Measurements from ENCODE around the gene APELA.
"Not testable (repeated sequence)": the region's sequence is repeated elsewhere in the genome, so short reads cannot be mapped to it uniquely, and the experiment has no call there.

The APELA gene, protein sequence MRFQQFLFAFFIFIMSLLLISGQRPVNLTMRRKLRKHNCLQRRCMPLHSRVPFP

DNA sequence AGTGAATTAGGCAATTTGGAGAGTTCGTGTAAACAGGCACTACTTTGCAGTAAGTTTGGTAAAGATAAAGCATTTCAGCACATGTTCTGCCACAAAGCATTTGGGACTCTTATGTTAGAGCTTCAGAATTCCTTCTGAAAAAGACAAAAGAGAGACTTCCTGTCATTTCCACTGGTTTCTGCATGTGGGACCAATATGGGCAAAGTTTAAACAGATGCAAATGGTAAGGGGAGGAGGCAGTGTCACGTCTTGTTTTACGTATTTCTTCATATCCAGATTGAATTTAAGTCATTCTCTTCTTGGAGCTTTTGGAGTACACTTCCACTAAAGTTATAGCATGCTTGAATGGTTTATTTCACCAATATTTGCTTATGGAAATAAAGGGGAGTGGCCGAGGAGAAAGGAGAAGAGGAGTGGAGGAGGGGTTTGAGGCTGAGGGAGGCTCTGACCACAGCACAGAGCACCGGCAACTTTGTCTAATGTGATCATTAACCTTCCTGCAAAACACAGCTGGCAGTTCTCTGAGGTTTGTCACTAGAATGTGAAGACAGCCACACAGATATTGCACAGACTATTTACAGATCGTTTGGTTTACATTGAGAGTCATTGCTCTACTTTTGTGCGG lies at the start of gene APELA:
Gene APELA (plus strand): TSS at position 479 of the 625 bp plus-strand sequence. CDS start 154 bp downstream, outside the sequence.
- DNase-seq (ENCODE audit: low spot score) = no peak

DNA sequence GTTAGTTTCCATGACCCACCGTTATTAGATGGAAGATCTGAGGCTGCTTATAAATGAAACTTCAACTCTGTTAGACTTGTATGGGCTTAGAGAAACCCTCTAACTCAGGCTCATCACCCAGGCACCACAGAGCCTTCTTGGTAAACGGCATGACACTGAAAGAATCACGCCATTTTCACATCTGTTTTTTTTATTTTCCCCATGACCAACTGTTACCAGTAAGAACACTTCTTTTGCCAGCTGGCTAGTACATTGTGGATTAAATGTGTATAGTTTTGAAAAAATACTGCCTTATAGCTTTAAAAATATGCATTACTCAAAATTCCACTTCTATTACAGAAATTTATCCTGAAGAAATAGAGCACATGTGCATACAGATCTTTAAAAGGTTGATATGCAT lies 48.0 kb upstream of the APELA start:
- no peak for DNase-seq (ENCODE audit: low spot score)

DNA sequence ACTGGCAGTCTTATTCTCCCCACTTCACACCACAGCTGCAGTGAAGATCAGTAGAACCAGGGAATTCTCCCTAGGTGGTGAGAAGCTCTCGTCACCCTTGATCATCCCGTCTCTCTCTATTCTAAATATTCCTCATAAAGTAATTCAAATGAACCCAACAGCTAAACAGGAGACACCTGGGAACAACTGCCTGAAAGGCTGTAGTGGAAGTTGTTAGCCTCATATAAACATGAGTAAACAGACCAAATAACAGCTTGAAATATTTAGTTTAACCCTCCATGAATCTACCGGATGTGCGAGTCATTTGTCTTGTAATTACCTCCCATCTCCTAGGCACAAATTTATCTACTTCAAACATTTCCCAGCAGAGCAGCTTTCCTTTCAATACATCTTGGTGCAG lies 30.4 kb upstream of the APELA start:
- no peak for DNase-seq (ENCODE audit: low spot score)

DNA sequence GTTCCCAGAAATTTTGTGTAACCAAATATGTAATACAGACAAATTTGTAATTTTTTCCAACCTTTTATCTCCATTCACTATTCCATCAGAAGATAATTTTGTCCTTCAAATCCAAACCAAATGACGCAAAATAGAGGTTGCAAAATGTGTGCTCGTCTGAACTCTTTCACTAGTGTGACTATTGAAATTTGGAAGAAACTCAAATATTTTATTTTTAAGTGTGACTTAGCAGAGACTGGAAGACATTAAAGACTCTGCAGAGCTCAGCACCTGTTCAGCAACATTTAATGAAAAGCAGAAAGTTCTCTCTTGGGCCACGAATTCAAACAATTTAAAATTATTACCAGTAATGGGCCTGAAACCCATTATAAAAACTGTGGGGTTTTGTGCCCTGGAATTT lies 30.0 kb upstream of the APELA start:
- DNase-seq (ENCODE audit: low spot score) = no peak

DNA sequence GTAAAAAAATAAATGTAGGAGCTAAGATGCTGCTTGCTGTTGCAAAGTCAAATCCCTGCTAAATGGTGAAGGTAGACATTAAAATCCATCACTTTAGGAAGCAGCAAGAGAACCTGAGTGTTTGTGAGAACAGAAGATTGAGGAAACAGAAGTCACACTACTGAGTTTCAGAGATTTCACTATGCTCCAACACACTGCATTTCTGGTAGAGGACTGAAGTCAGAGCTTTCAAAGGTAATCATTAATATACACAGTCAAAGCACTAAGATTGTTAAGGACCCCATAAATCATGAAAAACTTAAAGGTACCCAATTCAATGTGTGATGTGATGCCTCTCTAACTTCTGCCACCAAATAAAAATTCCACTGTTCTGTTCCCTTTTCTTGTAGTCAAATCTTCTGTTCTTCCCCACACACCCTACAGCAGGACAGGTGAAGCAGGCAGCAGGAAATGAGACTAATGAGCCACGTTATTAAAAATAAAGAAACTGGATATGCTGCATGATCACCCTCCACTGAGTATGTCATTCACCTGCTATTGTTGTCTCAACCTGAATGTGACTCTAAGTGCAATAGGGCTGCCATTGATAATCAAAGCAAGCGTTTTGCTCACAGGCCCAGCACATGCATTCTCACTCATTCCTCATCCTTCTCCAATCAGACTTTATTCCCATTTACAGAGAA lies 28.9 kb upstream of the APELA start:
- DNase-seq (ENCODE audit: low spot score) = no peak

DNA sequence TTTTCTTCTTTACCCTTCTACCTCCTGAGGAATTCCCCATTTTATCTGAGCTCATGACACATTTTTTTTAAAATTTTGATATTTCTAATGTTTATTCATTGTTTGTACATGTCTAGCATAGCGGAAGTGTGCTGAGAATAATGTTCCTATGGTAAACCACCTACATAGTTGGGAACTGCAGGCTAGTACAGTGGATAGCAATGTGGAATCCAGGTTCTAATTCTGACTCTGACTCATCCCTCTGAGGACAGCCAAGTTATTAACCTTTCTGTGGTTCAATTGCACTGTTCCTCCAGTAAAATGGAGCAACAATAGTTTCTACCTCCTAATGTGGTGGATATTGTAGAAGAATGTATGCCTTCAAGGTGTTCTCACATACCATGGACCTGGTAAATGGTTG lies 20.6 kb upstream of the APELA start:
- DNase-seq (ENCODE audit: low spot score) = no peak

DNA sequence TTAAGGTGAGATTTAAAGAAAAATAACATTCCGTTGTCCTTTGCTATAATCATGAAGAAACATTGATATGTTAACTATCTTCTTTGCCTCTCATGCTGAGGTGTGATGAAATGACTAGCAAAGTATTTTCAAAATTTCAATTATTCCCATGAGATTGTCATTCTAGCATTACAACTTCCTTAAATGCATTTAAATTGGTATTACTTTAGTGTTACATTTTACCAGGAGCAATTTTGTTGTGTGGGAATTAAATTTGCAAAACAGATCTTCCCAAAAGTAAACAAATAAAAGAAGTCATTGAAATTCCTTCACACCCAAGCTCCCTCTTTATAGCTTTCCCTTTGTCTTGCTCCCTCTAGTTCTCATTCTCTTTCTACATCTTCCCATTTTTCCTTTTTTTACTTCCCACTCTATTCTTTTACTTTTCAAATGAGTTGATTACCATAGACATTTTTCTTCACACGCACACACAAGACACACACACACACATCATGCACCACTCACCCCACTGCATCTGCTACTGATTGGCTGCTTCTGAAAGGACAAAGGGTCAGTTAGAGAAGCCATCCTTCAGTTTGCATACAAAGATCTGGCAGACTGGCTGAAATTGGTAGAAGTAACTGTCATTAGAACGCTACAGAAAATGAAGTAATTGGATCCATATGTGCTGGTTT lies 10.0 kb upstream of the APELA start:
- DNase-seq (ENCODE audit: low spot score) = no peak

DNA sequence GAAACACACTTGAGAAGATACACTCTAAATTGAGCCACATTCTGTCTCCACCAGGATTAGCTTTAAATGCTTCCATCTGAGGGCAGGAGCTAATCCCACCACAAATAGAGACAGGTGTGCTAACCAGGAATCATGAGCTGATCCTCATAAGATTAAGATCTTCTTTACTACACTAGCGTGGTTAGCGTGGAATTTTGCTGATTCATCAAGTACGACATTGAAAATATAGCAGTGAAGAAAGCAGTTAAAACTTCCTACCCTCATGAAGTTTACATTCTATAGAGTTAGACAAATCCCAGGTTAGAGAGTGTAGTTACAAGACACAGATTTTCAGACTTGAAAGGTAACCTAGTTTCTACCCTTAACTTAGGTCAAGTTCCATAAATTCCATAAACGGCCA lies 5.3 kb upstream of the APELA start:
- DNase-seq (ENCODE audit: low spot score) = no peak

DNA sequence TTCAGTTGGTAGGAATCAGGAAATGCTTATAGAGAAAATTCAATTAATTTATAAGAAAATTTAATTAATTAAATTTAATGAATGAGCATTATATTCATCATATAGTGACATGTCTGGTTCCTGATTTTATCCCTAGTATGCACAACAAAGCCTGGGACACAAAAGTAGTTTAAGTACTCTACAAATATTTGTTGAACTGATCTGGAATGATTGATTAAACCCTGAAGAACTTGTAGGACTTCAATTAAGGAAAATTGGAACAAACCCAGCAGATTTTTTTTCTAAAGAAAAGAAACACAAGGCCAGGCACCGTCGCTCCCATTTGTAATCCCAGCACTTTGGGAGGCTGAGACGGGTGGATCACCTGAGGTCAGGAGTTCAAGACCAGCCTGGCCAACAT lies 4.5 kb upstream of the APELA start:
- DNase-seq (ENCODE audit: low spot score) = no peak

DNA sequence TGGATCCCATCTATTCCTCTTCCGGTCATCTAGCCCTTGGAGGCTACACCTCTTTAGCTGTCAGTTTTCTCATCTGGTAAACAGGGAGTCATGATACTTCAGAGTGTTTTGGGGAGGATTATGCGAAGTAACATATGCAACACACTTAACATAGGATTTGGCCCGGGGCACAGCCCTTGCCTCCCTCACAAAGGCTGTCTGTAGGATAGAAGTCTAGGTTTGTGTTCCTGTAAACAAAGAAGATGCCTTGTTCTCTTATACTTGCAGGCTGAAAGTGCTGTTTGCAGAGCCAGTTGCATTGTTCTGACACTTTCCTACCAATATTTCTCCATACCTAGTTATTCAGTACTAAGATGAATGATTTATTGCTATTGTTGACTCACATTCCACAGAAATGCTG lies 2.2 kb upstream of the APELA start:
- DNase-seq (ENCODE audit: low spot score) = no peak

DNA sequence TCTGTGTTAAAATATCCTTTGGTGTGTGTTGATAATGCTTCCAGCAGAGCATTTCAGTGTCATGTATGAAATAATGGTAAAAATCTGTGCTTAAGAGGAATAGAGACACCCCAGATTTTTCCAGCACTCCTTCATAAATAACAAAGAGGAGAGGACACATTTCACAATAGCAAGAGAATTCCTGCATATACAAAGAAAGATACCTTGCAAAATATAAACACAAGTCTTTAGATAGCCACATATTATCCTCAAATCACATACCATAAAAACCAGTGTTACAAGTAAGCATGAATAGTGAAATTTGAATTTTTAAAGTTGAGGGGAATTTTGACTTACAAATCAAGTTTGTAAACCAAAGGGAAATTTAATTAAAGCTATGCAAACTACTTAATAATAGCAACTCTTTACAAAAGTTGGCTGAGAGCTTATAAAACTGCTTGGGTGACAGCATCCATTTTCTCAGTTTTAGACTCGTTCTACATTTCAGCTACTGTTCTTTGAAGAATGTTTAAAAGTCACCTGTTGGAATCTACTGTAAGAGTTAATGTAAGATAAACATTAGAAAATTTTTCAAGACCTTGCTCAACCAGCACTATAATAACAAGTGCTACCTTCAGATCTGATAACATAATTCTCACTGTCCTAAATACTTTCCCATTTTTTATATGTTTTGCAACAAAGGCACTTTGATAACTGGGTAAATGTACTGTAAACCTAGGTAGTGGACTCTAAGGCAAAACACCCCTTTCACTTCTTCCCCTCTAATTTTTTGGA lies 3.7 kb downstream of the APELA start:
- DNase-seq (ENCODE audit: low spot score) = no peak

DNA sequence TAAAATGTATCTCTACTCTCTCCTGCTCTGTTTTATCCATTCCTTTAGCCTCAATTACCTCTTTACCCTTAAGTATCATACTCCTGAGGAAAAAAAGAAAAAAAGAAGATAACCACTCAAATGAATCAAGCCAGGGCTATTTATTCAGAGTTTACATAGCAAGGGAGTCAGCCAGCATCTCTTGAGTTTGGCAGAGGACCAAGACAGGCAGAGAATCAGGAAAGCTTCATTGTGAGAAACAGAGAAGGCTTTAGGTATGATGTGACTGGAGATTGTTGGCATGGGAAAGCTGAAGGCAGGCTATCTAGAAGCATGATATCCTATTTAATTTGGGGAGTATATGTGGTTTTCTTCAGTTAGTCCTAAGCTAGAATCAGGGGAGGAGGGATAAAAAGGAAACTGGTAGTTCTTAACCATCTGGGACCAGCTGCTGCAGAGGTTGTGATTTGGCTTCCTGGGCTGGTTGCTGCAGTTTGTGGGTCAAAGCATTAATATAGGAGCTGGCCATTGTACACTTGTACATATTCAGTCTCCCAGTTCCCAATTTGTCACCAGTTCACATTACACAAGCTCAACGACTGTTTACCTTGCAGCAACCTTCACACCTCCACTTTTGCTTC lies 11.2 kb downstream of the APELA start:
- no peak for DNase-seq (ENCODE audit: low spot score)

DNA sequence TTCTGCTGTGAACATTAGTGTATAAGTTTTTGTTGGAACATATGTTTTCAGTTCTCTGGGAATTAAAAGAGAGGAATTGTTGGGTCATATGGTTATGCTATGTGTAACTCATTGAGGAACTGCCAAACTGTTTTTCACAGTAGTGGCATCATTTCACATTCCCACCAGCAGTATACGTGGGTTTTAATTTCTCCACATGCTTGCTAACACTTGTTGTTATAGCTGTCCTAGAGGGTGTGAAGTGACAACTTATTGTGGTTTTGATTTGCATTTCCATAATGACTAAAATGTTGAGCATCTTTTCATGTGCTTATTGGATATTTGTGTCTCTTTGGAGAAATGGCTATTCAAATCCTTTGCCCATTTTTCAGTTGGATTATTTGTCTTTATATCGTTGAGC lies 13.7 kb downstream of the APELA start:
- DNase-seq (ENCODE audit: low spot score) = no peak

DNA sequence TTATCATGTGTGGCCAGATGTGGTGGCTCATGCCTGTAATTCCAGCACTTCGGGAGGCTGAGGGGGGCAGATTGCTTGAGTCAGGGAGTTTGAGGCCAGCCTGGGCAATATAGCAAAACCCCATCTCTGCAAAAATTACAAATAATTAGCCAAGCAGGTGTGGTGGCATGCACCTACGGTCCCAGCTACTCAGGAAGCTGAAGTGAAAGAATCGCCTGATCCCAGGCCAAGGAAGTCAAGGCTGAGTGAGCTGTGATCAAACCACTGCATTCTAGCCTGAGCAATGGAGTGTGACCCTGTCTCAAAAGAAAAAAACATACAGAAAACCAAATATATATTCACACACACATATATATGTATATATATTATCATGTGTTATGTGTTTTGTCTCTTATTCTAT lies 15.0 kb downstream of the APELA start:
- DNase-seq (ENCODE audit: low spot score) = no peak

DNA sequence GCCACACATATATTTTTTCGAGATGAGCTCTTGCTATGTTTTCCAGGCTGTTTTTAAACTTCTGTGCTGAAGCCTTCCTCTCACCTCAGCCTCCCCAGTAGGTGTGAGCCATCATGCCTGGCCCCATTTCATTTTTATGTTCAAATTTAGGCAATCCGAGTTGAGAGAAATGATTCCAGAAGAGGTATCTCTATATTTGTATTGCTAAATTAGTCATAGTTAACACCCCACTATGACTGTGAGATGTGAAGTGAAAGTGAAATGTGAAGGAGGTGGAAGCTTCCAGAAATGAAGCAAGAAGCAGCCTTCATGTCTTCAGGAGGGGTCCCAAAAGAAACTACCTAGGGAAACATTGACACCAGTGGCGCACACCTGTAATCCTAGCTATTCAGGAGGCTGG lies 17.7 kb downstream of the APELA start:
- no peak for DNase-seq (ENCODE audit: low spot score)

DNA sequence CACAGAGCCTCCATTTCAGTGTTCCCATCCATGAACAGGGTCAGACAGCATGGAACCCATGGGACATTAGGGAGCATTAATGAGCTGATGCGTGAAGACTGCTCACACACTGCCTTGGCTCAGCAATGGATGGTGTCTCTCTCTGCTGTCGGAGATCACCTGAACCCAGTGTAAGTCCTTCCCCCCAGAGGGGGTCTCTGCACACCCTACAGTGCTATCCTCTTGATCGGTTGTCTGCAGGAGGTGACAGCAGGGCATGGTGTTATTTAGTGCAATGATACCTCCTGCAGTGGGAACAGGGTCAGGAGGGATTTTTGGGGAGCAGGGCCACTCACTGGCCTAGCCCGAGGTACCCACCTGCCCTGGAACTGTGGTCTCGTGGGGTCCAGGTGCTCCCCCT lies 25.6 kb downstream of the APELA start:
- DNase-seq (ENCODE audit: low spot score) = no peak

DNA sequence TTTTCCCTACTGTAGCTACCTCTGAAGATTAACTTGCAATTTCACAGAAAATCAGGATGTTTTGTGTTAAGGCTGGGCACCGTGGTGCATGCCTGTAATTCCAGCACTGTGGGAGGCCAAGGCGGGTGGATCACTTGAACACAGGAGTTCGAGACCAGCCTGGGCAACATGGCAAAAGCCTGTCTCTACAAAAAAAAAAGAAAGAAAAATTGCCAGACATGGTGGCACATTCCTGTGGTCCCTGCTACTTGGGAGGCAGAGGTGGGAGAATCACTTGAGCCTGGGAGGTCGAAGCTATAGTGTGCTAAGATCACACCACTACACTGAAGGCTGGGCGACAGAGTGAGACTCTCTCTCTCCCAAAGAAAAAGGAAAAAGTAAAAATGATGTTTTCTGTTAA lies 27.4 kb downstream of the APELA start:
- no peak for DNase-seq (ENCODE audit: low spot score)

DNA sequence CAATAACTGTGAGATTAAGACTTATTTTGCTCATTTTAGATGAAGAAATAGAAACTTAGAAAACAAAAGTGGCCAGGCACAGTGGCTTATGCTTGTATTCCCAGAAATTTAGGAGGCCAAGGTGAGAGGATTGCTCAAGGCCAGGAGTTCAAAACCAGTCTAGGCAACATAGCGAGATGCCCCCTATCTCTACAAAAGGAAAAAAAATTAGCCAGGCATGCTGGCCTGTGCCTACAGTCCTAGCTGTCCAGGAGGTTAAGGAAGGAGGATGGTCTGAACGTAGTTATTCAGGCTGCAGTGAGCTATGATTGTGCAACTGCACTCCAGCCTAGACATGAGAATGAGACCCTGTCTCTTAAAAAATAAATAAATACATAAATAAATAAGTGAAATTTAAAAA lies 28.0 kb downstream of the APELA start:
- no peak for DNase-seq (ENCODE audit: low spot score)

DNA sequence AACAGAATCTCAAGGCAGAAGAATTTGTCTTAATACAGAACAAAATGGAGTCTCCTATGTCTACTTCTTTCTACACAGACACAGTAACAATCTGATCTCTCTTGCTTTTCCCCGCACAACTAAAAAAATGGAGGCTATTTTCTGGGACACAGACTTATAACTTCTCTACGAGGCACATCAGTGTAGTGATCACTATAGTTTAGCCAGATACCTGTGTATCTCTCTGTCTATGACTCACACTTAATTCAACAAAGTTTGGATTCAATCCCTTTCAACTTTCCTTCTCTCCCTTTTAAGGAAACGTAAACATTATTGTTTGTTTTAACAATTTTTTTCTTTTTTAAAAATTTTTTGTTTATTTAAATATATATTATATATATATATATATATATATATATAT lies 29.4 kb downstream of the APELA start:
- no peak for DNase-seq (ENCODE audit: low spot score)

DNA sequence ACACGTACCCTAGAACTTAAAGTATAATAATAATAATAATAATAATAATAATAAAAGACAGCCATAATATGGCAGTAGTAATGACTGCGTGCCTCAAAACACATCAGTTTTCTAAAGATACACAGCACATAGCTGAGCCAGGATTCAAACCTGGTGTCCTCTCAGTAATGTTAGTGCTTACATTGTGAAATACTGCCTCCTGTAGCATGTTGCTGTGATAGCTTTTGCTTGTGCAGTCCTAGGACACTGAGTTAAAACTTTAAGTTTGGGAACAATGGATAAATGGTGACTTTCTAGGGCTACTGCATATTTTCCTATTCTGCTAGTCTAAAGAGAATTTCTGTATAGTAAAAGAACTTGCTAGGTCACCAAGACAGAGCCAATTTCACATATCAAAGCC lies 36.5 kb downstream of the APELA start:
- not testable (repeated sequence) for DNase-seq (ENCODE audit: low spot score)

DNA sequence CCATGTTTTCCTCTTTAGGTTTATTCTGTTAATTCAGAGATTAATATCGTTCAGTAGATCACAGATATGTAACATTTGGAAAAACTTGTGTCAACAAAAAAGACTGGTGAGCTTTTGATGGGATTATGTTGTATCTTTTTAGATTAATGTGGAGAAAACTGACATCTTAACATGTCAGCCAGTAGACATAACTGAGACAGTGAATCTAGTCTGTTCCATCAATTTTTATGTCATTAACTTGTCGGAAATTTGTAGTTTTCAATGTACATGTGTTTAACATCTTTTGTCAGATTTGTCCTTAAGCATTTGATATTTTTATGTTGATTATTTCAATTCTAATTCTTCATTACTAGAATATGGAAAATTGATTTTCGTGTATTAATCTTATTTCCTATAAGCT lies 42.0 kb downstream of the APELA start:
- no peak for DNase-seq (ENCODE audit: low spot score)

DNA sequence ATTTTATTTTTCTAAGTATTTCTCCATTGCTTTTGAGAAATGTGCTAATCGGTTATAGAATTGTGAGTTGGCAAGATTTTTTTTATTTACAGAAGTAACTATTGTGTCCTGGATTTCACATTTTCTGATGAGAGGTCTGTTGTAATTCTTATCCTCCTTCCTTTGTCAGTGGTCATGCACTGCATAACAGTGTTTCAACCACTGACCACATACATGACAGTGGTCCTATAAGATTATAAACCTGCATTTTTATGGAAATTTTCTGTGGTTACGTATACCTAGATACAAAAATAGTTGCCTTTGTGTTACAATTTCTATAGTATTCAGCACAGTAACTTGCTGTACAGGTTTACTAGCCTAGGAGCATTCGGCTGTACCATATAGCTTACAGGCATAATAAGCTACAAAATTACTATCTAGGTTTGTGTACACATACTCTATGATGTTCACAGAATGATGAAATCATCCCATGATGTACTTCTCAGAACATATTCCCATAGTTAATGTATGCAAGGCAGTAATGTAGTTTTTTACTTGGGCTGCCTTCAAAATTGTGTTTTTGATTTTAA lies 47.8 kb downstream of the APELA start:
- no peak for DNase-seq (ENCODE audit: low spot score)
